HG03159 (cell line): ENCODE measurements around the gene EPHB3.

Experiments used
- ATAC-seq: cut with Tn5 transposase; IDR thresholded peaks from one replicate; pipeline ENCODE4 v1.9.1; 2021; ENCODE audit warnings: mild to moderate bottlenecking, moderate library complexity; ENCODE audit not compliant: unreplicated experiment

The EPHB3 gene

GRCh38 chr3:184561061-184561912, at the start of gene EPHB3:
TSS of gene EPHB3 (plus strand) at chr3:184561785. CDS start at chr3:184562236, 451 bp downstream.
- ATAC-seq = peak; percentile 81

- ATAC-seq = no peak
Observed at GRCh38 chr3:184512621-184513020, 49.0 kb upstream of the EPHB3 start.

- ATAC-seq = peak; percentile 91
Observed at GRCh38 chr3:184513276-184514170, 48.1 kb upstream of the EPHB3 start.

- no peak for ATAC-seq
Observed at GRCh38 chr3:184514171-184514490, 47.5 kb upstream of the EPHB3 start.

- ATAC-seq = no peak
Observed at GRCh38 chr3:184523825-184524615, 37.6 kb upstream of the EPHB3 start.

GRCh38 chr3:184524981-184525336, 36.6 kb upstream of the EPHB3 start:
- no peak for ATAC-seq

- no peak for ATAC-seq
Observed at GRCh38 chr3:184525337-184526087, 36.1 kb upstream of the EPHB3 start.

GRCh38 chr3:184526088-184526433, 35.5 kb upstream of the EPHB3 start:
- ATAC-seq = no peak

- ATAC-seq = no peak
Observed at GRCh38 chr3:184531626-184532280, 29.8 kb upstream of the EPHB3 start.

GRCh38 chr3:184532940-184533732, 28.4 kb upstream of the EPHB3 start:
- no peak for ATAC-seq

GRCh38 chr3:184537885-184538665, 23.5 kb upstream of the EPHB3 start:
- no peak for ATAC-seq

- ATAC-seq = no peak
Observed at GRCh38 chr3:184538666-184539431, 22.7 kb upstream of the EPHB3 start.

GRCh38 chr3:184539801-184540435, 21.7 kb upstream of the EPHB3 start:
- ATAC-seq = no peak

GRCh38 chr3:184540777-184541681, 20.6 kb upstream of the EPHB3 start:
- ATAC-seq = no peak

GRCh38 chr3:184541886-184542562, 19.6 kb upstream of the EPHB3 start:
- no peak for ATAC-seq

GRCh38 chr3:184542577-184542976, 19.0 kb upstream of the EPHB3 start:
- no peak for ATAC-seq
